ENCODE results near the gene CCDC180.

Gene CCDC180

GRCh38 chr9:97310896-97311295, 3.4 kb downstream of the CCDC180 start:
- no peaks in the 10 kb centered on the region for H4K20me1 ChIP-seq (ENCODE audit: insufficient read depth)
- H3K4me1 ChIP-seq (ENCODE audit: low read depth, poor library complexity, severe bottlenecking): no peaks in the 10 kb centered on the region
- no peak overlapping the region for H3K4me2 ChIP-seq
- H3K36me3 ChIP-seq (ENCODE audit: insufficient read depth): no peaks in the 10 kb centered on the region
- no peak overlapping the region for H3K4me3 ChIP-seq (IDR thresholded peaks at IDR 0.05; ENCODE audit: insufficient read depth, low read depth, low read length)
- no peak for TF ChIP-seq CTCF (conservative IDR thresholded peaks at IDR 0.05; ENCODE audit: low read depth, low read length)
- H2AFZ ChIP-seq (ENCODE audit: low read depth): no peak overlapping the region
- no peaks in the 10 kb centered on the region for H3K79me2 ChIP-seq (ENCODE audit: insufficient read depth, low read depth)
- no peaks in the 10 kb centered on the region for H3K27me3 ChIP-seq (ENCODE audit: insufficient read depth, low read depth)
- H3K9ac ChIP-seq: no peak overlapping the region
- H3K27ac ChIP-seq: no peak overlapping the region

- Histone ChIP-seq H3K4me3 (IDR thresholded peaks at IDR 0.05; ENCODE audit: insufficient read depth, low read depth, low read length) (no peak overlapping the region), H4K20me1 (ENCODE audit: insufficient read depth) (no peaks in the 10 kb centered on the region), H3K27me3 (ENCODE audit: insufficient read depth, low read depth) (no peaks in the 10 kb centered on the region), H3K79me2 (ENCODE audit: insufficient read depth, low read depth) (no peaks in the 10 kb centered on the region), H3K4me2 (no peak overlapping the region), H3K4me1 (ENCODE audit: low read depth, poor library complexity, severe bottlenecking) (no peaks in the 10 kb centered on the region), H3K27ac (no peak overlapping the region), H2AFZ (ENCODE audit: low read depth) (no peak overlapping the region), H3K36me3 (ENCODE audit: insufficient read depth) (no peaks in the 10 kb centered on the region), H3K9ac (no peak overlapping the region)
- no peak for TF ChIP-seq CTCF (conservative IDR thresholded peaks at IDR 0.05; ENCODE audit: low read depth, low read length)
These were observed 4.5 kb downstream of the CCDC180 start for GRCh38 chr9:97311798-97312500.

- Histone ChIP-seq H3K79me2 (ENCODE audit: insufficient read depth, low read depth) (no peaks in the 10 kb centered on the region), H3K4me2 (no peak overlapping the region), H3K4me3 (IDR thresholded peaks at IDR 0.05; ENCODE audit: insufficient read depth, low read depth, low read length) (no peak overlapping the region), H4K20me1 (ENCODE audit: insufficient read depth) (no peaks in the 10 kb centered on the region), H3K9ac (no peak overlapping the region), H3K27ac (no peak overlapping the region), H3K27me3 (ENCODE audit: insufficient read depth, low read depth) (no peaks in the 10 kb centered on the region), H3K4me1 (ENCODE audit: low read depth, poor library complexity, severe bottlenecking) (no peaks in the 10 kb centered on the region), H2AFZ (ENCODE audit: low read depth) (no peak overlapping the region), H3K36me3 (ENCODE audit: insufficient read depth) (no peaks in the 10 kb centered on the region)
- TF ChIP-seq CTCF (conservative IDR thresholded peaks at IDR 0.05; ENCODE audit: low read depth, low read length): no peak
These were observed 5.1 kb downstream of the CCDC180 start for GRCh38 chr9:97312556-97312955.

DNA sequence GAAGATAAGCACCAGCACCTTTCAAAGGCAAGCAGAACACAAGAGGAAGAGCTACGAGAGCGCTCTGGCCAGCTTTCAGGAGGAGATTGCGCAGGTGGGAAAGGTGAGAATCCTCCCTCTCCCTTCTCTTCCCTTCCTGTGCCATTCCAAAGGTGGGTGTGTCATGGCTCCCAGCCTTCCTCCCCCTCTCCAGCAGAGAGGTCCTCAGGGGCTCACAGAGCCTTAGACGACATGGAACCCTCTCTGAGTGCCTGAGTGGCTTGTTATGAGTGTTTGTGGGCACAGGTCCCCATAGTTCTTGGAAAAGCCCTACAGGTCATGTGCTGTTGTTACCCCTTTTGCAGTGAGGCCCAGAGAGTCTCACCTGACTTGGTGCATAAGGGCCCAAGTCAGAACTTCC, 5.8 kb downstream of the CCDC180 start:
- no peak for TF ChIP-seq CTCF (conservative IDR thresholded peaks at IDR 0.05; ENCODE audit: low read depth, low read length)
- H3K4me1 ChIP-seq (ENCODE audit: low read depth, poor library complexity, severe bottlenecking): no peaks in the 10 kb centered on the region
- no peak overlapping the region for H3K27ac ChIP-seq
- H3K36me3 ChIP-seq (ENCODE audit: insufficient read depth): no peaks in the 10 kb centered on the region
- H3K9ac ChIP-seq: no peak overlapping the region
- no peaks in the 10 kb centered on the region for H4K20me1 ChIP-seq (ENCODE audit: insufficient read depth)
- H3K4me3 ChIP-seq (IDR thresholded peaks at IDR 0.05; ENCODE audit: insufficient read depth, low read depth, low read length): no peak overlapping the region
- no peak overlapping the region for H2AFZ ChIP-seq (ENCODE audit: low read depth)
- no peak overlapping the region for H3K4me2 ChIP-seq
- H3K27me3 ChIP-seq (ENCODE audit: insufficient read depth, low read depth): no peaks in the 10 kb centered on the region
- H3K79me2 ChIP-seq (ENCODE audit: insufficient read depth, low read depth): no peaks in the 10 kb centered on the region

All from KMS-11 (cell line).